Activated T-helper 17 cell treated with anti-CD3 and anti-CD28 coated beads, Interleukin-2, amount 50 U/mL, for 72 hours (primary cell): ENCODE measurements around the gene PRR3. TPM values are rescaled to one million over a fixed set of nuclear protein-coding genes. Genes with fewer than 3 reads are reported as not detected.
"Not testable (repeated sequence)": the region's sequence is repeated elsewhere in the genome, so short reads cannot be mapped to it uniquely, and the experiment has no call there.

ENCODE experiments used
- ATAC-seq: fragments of 150-1000 bp; cut with Tn5 transposase; replicated peaks from 2 replicates; pipeline ENCODE4 v1.10.0; 2021; ENCODE audit warnings: mild to moderate bottlenecking, moderate library complexity
- H3K27ac Mint-ChIP-seq: one replicate; pipeline ENCODE4 v1.8.0; 2022; ENCODE audit warnings: mixed read lengths
- H3K27me3 Mint-ChIP-seq: one replicate; pipeline ENCODE4 v1.8.0; 2022; ENCODE audit warnings: mixed read lengths
- H3K36me3 Mint-ChIP-seq: one replicate; pipeline ENCODE4 v1.8.0; 2022; ENCODE audit warnings: low read depth, mild to moderate bottlenecking, mixed read lengths
- H3K4me1 Mint-ChIP-seq: one replicate; pipeline ENCODE4 v1.8.0; 2022; ENCODE audit warnings: mixed read lengths
- H3K4me3 Mint-ChIP-seq: one replicate; pipeline ENCODE4 v1.8.0; 2022; ENCODE audit warnings: mild to moderate bottlenecking, mixed read lengths
- H3K9me3 Mint-ChIP-seq: one replicate; pipeline ENCODE4 v1.8.0; 2022; ENCODE audit warnings: mixed read lengths
- total RNA-seq, 2 donors: library from RNA; stranded (reverse); gene quantifications; one replicate each; pipeline ENCODE4 v1.2.3, GENCODE V29; 2022

PRR3 gene
- total RNA-seq, 2 donors from 2014 or later: 22.1 to 23.1 TPM

- ATAC-seq: no peak
- Mint-ChIP-seq H3K27me3 (no peaks in the 10 kb centered on the region), H3K4me3 (peak overlapping the region; percentile 95), H3K27ac (peak overlapping the region; percentile 100), H3K9me3 (no peaks in the 10 kb centered on the region), H3K4me1 (peaks cover 54% of the 10 kb centered on the region), H3K36me3 (peaks cover 49% of the 10 kb centered on the region)
These were observed 15.1 kb downstream of the PRR3 start for GRCh38 chr6:30572148-30572547.

GRCh38 chr6:30573113-30573512, 16.0 kb downstream of the PRR3 start:
- Mint-ChIP-seq H3K4me3 (peak overlapping the region; percentile 95), H3K9me3 (no peaks in the 10 kb centered on the region), H3K27ac (peak overlapping the region; percentile 100), H3K27me3 (no peaks in the 10 kb centered on the region), H3K4me1 (peaks cover 57% of the 10 kb centered on the region), H3K36me3 (peaks cover 58% of the 10 kb centered on the region)
- no peak for ATAC-seq

GRCh38 chr6:30578051-30578450, 21.0 kb downstream of the PRR3 start:
- Mint-ChIP-seq H3K9me3 (no peaks in the 10 kb centered on the region), H3K4me1 (peaks cover 26% of the 10 kb centered on the region), H3K27me3 (no peaks in the 10 kb centered on the region), H3K36me3 (peaks cover 90% of the 10 kb centered on the region), H3K4me3 (no peak overlapping the region), H3K27ac (peak overlapping the region; percentile 31)
- ATAC-seq: no peak

DNA sequence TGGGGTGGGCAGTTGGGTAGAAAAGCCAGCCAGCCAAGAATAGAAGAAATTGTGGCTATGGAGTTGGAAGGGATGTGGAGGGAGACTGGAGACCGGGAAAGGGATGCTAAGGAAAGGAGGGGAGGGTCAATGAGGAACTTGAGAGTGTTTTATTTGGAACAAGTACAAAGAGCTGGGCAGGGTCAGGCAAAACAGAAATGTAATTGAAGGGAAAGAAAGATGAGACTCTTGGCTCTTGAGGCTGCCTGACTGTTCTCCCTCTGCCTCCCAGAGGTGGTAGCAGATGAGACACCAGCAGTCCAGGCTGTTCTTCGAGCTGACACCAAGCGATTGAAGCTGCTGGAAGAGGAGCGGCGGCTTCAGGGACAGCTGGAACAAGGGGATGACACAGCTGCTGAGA, 26.8 kb downstream of the PRR3 start:
- peaks cover 100% of the 10 kb centered on the region for H3K36me3 Mint-ChIP-seq
- H3K27ac Mint-ChIP-seq: no peak overlapping the region
- H3K9me3 Mint-ChIP-seq: no peaks in the 10 kb centered on the region
- no peaks in the 10 kb centered on the region for H3K27me3 Mint-ChIP-seq
- no peak for ATAC-seq
- H3K4me1 Mint-ChIP-seq: no peaks in the 10 kb centered on the region
- no peak overlapping the region for H3K4me3 Mint-ChIP-seq

GRCh38 chr6:30589754-30590358, 32.8 kb downstream of the PRR3 start:
- H3K4me3 Mint-ChIP-seq: no peak overlapping the region
- H3K27ac Mint-ChIP-seq: peak overlapping the region; percentile 73
- H3K9me3 Mint-ChIP-seq: no peaks in the 10 kb centered on the region
- no peaks in the 10 kb centered on the region for H3K4me1 Mint-ChIP-seq
- ATAC-seq: no peak
- peaks cover 98% of the 10 kb centered on the region for H3K36me3 Mint-ChIP-seq
- no peaks in the 10 kb centered on the region for H3K27me3 Mint-ChIP-seq

DNA sequence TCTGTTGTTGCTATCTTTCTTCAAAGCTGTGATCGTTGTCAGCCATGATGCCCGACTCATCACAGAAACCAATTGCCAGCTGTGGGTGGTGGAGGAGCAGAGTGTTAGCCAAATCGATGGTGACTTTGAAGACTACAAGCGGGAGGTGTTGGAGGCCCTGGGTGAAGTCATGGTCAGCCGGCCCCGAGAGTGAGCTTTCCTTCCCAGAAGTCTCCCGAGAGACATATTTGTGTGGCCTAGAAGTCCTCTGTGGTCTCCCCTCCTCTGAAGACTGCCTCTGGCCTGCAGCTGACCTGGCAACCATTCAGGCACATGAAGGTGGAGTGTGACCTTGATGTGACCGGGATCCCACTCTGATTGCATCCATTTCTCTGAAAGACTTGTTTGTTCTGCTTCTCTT, 33.4 kb downstream of the PRR3 start:
- H3K4me1 Mint-ChIP-seq: no peaks in the 10 kb centered on the region
- ATAC-seq: no peak
- H3K36me3 Mint-ChIP-seq: peaks cover 97% of the 10 kb centered on the region
- peak overlapping the region; percentile 73 for H3K27ac Mint-ChIP-seq
- H3K27me3 Mint-ChIP-seq: no peaks in the 10 kb centered on the region
- no peaks in the 10 kb centered on the region for H3K9me3 Mint-ChIP-seq
- H3K4me3 Mint-ChIP-seq: no peak overlapping the region

GRCh38 chr6:30591008-30591407, 33.9 kb downstream of the PRR3 start:
- Mint-ChIP-seq H3K9me3 (no peaks in the 10 kb centered on the region), H3K27ac (peak overlapping the region; percentile 73), H3K4me3 (no peak overlapping the region), H3K27me3 (no peaks in the 10 kb centered on the region), H3K4me1 (no peaks in the 10 kb centered on the region), H3K36me3 (peaks cover 94% of the 10 kb centered on the region)
- no peak for ATAC-seq

GRCh38 chr6:30592287-30592686, 35.2 kb downstream of the PRR3 start:
- no peak overlapping the region for H3K4me3 Mint-ChIP-seq
- H3K36me3 Mint-ChIP-seq: peaks cover 85% of the 10 kb centered on the region
- peak overlapping the region; percentile 5 for H3K27ac Mint-ChIP-seq
- no peaks in the 10 kb centered on the region for H3K27me3 Mint-ChIP-seq
- H3K9me3 Mint-ChIP-seq: no peaks in the 10 kb centered on the region
- peaks cover 3% of the 10 kb centered on the region for H3K4me1 Mint-ChIP-seq
- no peak for ATAC-seq

DNA sequence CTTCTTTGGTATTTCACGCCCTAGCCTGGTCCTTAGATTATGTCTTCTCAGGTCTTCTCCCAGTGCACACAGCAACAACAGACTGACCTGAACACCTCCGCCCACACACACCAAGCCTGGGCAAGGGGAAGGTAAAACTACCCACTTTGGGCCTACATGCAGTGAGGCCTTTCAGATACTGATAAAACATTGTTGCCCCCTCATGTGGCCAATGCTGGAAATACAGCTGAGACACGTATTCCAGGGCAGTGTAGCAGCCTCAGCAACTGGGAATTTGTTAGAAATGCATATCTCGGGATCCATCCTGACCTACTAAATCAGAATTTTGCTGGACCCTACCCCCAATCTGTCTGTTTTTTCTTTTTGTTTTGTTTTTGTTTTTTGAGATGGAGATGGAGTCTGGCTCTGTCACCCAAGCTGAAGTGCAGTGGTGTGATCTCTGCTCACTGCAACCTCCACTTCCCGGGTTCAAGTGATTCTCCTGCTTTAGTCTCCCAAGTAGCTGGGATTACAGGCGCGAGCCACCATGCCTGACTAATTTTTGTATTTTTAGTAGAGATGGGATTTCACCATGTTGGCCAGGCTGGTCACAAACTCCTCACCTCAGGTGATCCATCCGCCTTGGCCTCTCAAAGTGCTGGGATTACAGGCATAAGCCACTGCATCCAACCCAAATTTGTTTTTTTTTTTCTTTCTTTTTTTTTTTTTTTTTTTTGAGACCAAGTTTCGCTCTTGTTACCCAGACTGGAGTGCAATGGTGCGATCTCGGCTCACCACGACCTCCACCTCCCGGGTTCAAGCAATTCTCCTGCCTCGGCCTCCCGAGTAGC, 40.4 kb downstream of the PRR3 start:
- ATAC-seq: peak; percentile 85
- H3K4me1 Mint-ChIP-seq, H3K9me3 Mint-ChIP-seq, H3K4me3 Mint-ChIP-seq, H3K27me3 Mint-ChIP-seq: not testable (repeated sequence)
- Mint-ChIP-seq H3K27ac (peak overlapping the region; percentile 12), H3K36me3 (peaks cover 68% of the 10 kb centered on the region)

DNA sequence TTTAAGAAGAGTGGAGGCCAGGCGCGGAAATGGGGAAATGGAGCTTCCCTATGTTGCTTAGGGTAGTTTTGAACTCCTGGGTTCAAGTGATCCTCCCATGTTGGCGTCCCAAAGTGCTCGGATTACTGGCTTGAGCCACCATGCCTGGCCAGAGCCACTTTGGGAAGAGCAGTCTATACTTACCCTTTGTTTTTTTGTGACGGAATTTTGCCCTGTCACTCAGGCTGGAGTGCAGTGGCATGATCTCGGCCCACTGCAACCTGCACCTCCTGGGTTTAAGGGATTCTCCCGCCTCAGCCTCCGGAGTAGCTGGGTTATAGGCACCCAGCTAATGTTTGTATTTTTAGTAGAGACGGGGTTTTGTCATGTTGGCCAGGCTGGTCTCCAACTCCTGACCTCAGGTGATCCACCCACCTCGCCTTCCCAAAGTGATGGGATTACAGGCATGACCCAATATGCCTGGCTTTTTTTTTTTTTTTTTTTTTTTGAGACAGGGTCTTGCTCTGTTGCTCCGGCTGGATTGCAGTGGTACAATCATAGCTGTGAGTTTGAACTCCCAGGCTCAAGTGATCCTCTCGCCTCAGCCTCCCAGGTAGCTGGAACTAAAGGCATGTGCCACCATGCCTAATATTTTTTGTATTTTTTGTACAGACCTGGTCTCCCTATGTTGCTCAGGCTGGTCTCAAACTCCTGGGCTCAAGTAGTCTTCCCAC, 42.0 kb downstream of the PRR3 start:
- no peaks in the 10 kb centered on the region for H3K9me3 Mint-ChIP-seq
- peaks cover 18% of the 10 kb centered on the region for H3K4me1 Mint-ChIP-seq
- ATAC-seq: no peak
- H3K27ac Mint-ChIP-seq: no peak overlapping the region
- H3K36me3 Mint-ChIP-seq: peaks cover 70% of the 10 kb centered on the region
- H3K27me3 Mint-ChIP-seq: no peaks in the 10 kb centered on the region
- no peak overlapping the region for H3K4me3 Mint-ChIP-seq

- Mint-ChIP-seq H3K27ac (no peak overlapping the region), H3K4me1 (peaks cover 21% of the 10 kb centered on the region), H3K9me3 (no peaks in the 10 kb centered on the region), H3K27me3 (no peaks in the 10 kb centered on the region), H3K36me3 (peaks cover 70% of the 10 kb centered on the region), H3K4me3 (no peak overlapping the region)
- no peak for ATAC-seq
These were observed 42.7 kb downstream of the PRR3 start for GRCh38 chr6:30599625-30600324.

- H3K36me3 Mint-ChIP-seq: peaks cover 71% of the 10 kb centered on the region
- ATAC-seq: no peak
- H3K4me1 Mint-ChIP-seq: peaks cover 21% of the 10 kb centered on the region
- H3K9me3 Mint-ChIP-seq: no peaks in the 10 kb centered on the region
- no peak overlapping the region for H3K4me3 Mint-ChIP-seq
- H3K27ac Mint-ChIP-seq: no peak overlapping the region
- H3K27me3 Mint-ChIP-seq: no peaks in the 10 kb centered on the region
These were observed 43.4 kb downstream of the PRR3 start for GRCh38 chr6:30600451-30600961.

GRCh38 chr6:30601436-30601814, 44.3 kb downstream of the PRR3 start:
- H3K27ac Mint-ChIP-seq: no peak overlapping the region
- peaks cover 78% of the 10 kb centered on the region for H3K36me3 Mint-ChIP-seq
- H3K4me1 Mint-ChIP-seq: peaks cover 26% of the 10 kb centered on the region
- H3K4me3 Mint-ChIP-seq: no peak overlapping the region
- no peaks in the 10 kb centered on the region for H3K27me3 Mint-ChIP-seq
- no peaks in the 10 kb centered on the region for H3K9me3 Mint-ChIP-seq
- no peak for ATAC-seq
